ENCODE results near the gene TFF2. TPM values are rescaled to one million over a fixed set of nuclear protein-coding genes. Genes with fewer than 3 reads are reported as not detected.

TFF2 gene
- total RNA-seq, 2 experiments from 2014 or later: not detected

GRCh38 chr21:42367367-42368165 lies 16.8 kb upstream of the TFF2 start:
- no peak overlapping the region for H3K4me3 Mint-ChIP-seq
- intact Hi-C loops (cut with DNase I, micrococcal nuclease): no loop called here
- H3K27ac ChIP-seq (ENCODE audit: low read depth in 1 of 2, low read length in 2 of 2): no peak overlapping the region
- no peaks in the 10 kb centered on the region for H3K27me3 ChIP-seq (ENCODE audit: control insufficient read depth in 1 of 2, insufficient read depth in 2 of 2, low read length in 2 of 2)
- peaks cover 6% of the 10 kb centered on the region for H3K4me1 ChIP-seq (ENCODE audit: insufficient read depth, low read length)
- no peaks in the 10 kb centered on the region for H3K4me1 Mint-ChIP-seq (ENCODE audit: low read depth)
- no peaks in the 10 kb centered on the region for H3K9me3 ChIP-seq (ENCODE audit: control insufficient read depth in 1 of 2, insufficient read depth in 1 of 2, low read length in 2 of 2)
- H3K27ac Mint-ChIP-seq: no peak overlapping the region
- no peak for ATAC-seq (ENCODE audit: poor library complexity)
- CTCF ChIA-PET: no interaction called here
- H3K36me3 ChIP-seq (ENCODE audit: insufficient read depth, low read length): no peaks in the 10 kb centered on the region
- no peak overlapping the region for H3K4me3 ChIP-seq (ENCODE audit: low read length)
- no peak for TF ChIP-seq CTCF (IDR thresholded peaks at IDR 0.05)
- H3K27me3 Mint-ChIP-seq: no peaks in the 10 kb centered on the region
- no peak for DNase-seq
- no peaks in the 10 kb centered on the region for H3K36me3 Mint-ChIP-seq (ENCODE audit: low read depth)
- POLR2A ChIA-PET: interaction anchor here (1.1 kb wide), 1 partner anchor 37 kb away, joined by 3 read pairs; the partner anchor contains the start of gene UBASH3A
- H3K9me3 Mint-ChIP-seq: no peaks in the 10 kb centered on the region

GRCh38 chr21:42366292-42367010 lies 15.7 kb upstream of the TFF2 start, which contains the start of gene TFF1:
Gene TFF1 (minus strand): TSS chr21:42366535. CDS start chr21:42366495, 40 bp downstream.
- no peak within 1 kb of the TSS for H3K27ac Mint-ChIP-seq
- no peak within 1 kb of the TSS for H3K4me3 Mint-ChIP-seq
- H3K4me1 Mint-ChIP-seq (ENCODE audit: low read depth): no peaks in the 10 kb centered on the region
- H3K36me3 Mint-ChIP-seq (ENCODE audit: low read depth): no peaks in the 10 kb centered on the region
- no peaks in the 10 kb centered on the region for H3K9me3 Mint-ChIP-seq
- intact Hi-C loops (cut with DNase I, micrococcal nuclease): no loop called here
- ChIA-PET POLR2A (no interaction called here), CTCF (no interaction called here)
- H3K27ac ChIP-seq (ENCODE audit: low read depth in 1 of 2, low read length in 2 of 2): no peak within 1 kb of the TSS
- ATAC-seq (ENCODE audit: poor library complexity) (no peak), DNase-seq (no peak)
- H3K4me3 ChIP-seq (ENCODE audit: low read length): no peak within 1 kb of the TSS
- H3K36me3 ChIP-seq (ENCODE audit: insufficient read depth, low read length): no peaks in the 10 kb centered on the region
- no peaks in the 10 kb centered on the region for H3K27me3 ChIP-seq (ENCODE audit: control insufficient read depth in 1 of 2, insufficient read depth in 2 of 2, low read length in 2 of 2)
- H3K4me1 ChIP-seq (ENCODE audit: insufficient read depth, low read length): peaks cover 6% of the 10 kb centered on the region
- H3K27me3 Mint-ChIP-seq: no peaks in the 10 kb centered on the region
- no peak for TF ChIP-seq CTCF (IDR thresholded peaks at IDR 0.05)
- H3K9me3 ChIP-seq (ENCODE audit: control insufficient read depth in 1 of 2, insufficient read depth in 1 of 2, low read length in 2 of 2): no peaks in the 10 kb centered on the region

GRCh38 chr21:42365770-42366169 lies 15.0 kb upstream of the TFF2 start:
- no peaks in the 10 kb centered on the region for H3K36me3 ChIP-seq (ENCODE audit: insufficient read depth, low read length)
- POLR2A ChIA-PET: no interaction called here
- Mint-ChIP-seq H3K27me3 (no peaks in the 10 kb centered on the region), H3K27ac (no peak overlapping the region), H3K4me3 (no peak overlapping the region), H3K9me3 (no peaks in the 10 kb centered on the region), H3K4me1 (ENCODE audit: low read depth) (no peaks in the 10 kb centered on the region), H3K36me3 (ENCODE audit: low read depth) (no peaks in the 10 kb centered on the region)
- H3K9me3 ChIP-seq (ENCODE audit: control insufficient read depth in 1 of 2, insufficient read depth in 1 of 2, low read length in 2 of 2): no peaks in the 10 kb centered on the region
- peaks cover 6% of the 10 kb centered on the region for H3K4me1 ChIP-seq (ENCODE audit: insufficient read depth, low read length)
- no peak overlapping the region for H3K4me3 ChIP-seq (ENCODE audit: low read length)
- CTCF ChIA-PET: no interaction called here
- no peaks in the 10 kb centered on the region for H3K27me3 ChIP-seq (ENCODE audit: control insufficient read depth in 1 of 2, insufficient read depth in 2 of 2, low read length in 2 of 2)
- no peak for TF ChIP-seq CTCF (IDR thresholded peaks at IDR 0.05)
- H3K27ac ChIP-seq (ENCODE audit: low read depth in 1 of 2, low read length in 2 of 2): no peak overlapping the region
- no peak for ATAC-seq (ENCODE audit: poor library complexity)
- DNase-seq: no peak
- intact Hi-C loops (cut with DNase I, micrococcal nuclease): no loop called here

All from CD4-positive, alpha-beta T cell (primary cell).